ENCODE results near the gene MOB2. TPM values are rescaled to one million over a fixed set of nuclear protein-coding genes. Genes with fewer than 3 reads are reported as not detected.

Gene MOB2
- total RNA-seq, 2 donors from 2014 or later = 39.3 to 46.5 TPM

- Histone ChIP-seq H3K4me1 (replicated peaks) (peaks cover 10% of the 10 kb centered on the region), H3K36me3 (no peaks in the 10 kb centered on the region), H3K9me3 (no peaks in the 10 kb centered on the region), H3K4me3 (no peak overlapping the region), H3K27ac (peak overlapping the region in 1 of 2 donors; percentile 66), H3K27me3 (replicated peaks; ENCODE audit: insufficient read depth) (no peaks in the 10 kb centered on the region)
- no peak for DNase-seq (ENCODE audit: low spot score)
- TF ChIP-seq POLR2A (IDR thresholded peaks at IDR 0.05) (no peak), POLR2AphosphoS5 (IDR thresholded peaks at IDR 0.05) (no peak)
- TF ChIP-seq, protein P1, sequence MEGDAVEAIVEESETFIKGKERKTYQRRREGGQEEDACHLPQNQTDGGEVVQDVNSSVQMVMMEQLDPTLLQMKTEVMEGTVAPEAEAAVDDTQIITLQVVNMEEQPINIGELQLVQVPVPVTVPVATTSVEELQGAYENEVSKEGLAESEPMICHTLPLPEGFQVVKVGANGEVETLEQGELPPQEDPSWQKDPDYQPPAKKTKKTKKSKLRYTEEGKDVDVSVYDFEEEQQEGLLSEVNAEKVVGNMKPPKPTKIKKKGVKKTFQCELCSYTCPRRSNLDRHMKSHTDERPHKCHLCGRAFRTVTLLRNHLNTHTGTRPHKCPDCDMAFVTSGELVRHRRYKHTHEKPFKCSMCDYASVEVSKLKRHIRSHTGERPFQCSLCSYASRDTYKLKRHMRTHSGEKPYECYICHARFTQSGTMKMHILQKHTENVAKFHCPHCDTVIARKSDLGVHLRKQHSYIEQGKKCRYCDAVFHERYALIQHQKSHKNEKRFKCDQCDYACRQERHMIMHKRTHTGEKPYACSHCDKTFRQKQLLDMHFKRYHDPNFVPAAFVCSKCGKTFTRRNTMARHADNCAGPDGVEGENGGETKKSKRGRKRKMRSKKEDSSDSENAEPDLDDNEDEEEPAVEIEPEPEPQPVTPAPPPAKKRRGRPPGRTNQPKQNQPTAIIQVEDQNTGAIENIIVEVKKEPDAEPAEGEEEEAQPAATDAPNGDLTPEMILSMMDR (IDR thresholded peaks at IDR 0.05) = no peak
- intact Hi-C loops (cut with DNase I) = no loop called here
- WGBS = 88% methylated on average over 17 of the region's 17 CpGs
Observed at GRCh38 chr11:1484061-1484671, 2.4 kb downstream of the MOB2 start.

DNA sequence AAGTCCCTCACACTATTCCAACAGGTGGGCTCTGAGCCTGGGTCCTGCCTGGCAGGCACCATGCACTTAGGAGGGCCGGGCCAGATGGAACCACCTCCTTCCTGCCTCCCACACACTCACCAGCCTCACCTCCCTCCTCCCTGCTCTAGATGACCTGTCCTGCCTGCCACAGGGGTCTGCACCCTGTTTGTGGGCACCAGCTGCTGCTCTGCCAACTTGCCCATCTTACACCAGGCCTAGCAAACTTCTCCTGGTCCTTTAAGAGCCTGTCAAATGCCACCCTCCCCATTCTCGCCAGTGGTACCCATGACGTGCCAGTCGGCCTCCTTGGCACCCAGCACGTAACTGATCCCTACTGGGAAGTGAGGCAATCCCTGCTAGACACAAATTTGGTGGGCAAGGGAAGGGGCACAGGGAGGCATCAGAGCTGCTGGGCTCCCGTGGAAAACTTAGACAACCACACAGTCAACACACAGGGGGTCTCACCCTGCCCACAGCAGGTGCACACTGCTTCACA, 3.1 kb downstream of the MOB2 start:
- Histone ChIP-seq H3K4me3 (no peak overlapping the region), H3K36me3 (no peaks in the 10 kb centered on the region), H3K27me3 (replicated peaks; ENCODE audit: insufficient read depth) (no peaks in the 10 kb centered on the region), H3K4me1 (replicated peaks) (peaks cover 10% of the 10 kb centered on the region), H3K9me3 (no peaks in the 10 kb centered on the region), H3K27ac (peak overlapping the region; percentile 60 to 66)
- TF ChIP-seq POLR2AphosphoS5 (IDR thresholded peaks at IDR 0.05) (no peak), POLR2A (IDR thresholded peaks at IDR 0.05) (no peak)
- TF ChIP-seq, protein P1 (IDR thresholded peaks at IDR 0.05) = no peak
- intact Hi-C loops (cut with DNase I) = no loop called here
- WGBS = 33% methylated on average over 5 of the region's 6 CpGs
- no peak for DNase-seq (ENCODE audit: low spot score)

DNA sequence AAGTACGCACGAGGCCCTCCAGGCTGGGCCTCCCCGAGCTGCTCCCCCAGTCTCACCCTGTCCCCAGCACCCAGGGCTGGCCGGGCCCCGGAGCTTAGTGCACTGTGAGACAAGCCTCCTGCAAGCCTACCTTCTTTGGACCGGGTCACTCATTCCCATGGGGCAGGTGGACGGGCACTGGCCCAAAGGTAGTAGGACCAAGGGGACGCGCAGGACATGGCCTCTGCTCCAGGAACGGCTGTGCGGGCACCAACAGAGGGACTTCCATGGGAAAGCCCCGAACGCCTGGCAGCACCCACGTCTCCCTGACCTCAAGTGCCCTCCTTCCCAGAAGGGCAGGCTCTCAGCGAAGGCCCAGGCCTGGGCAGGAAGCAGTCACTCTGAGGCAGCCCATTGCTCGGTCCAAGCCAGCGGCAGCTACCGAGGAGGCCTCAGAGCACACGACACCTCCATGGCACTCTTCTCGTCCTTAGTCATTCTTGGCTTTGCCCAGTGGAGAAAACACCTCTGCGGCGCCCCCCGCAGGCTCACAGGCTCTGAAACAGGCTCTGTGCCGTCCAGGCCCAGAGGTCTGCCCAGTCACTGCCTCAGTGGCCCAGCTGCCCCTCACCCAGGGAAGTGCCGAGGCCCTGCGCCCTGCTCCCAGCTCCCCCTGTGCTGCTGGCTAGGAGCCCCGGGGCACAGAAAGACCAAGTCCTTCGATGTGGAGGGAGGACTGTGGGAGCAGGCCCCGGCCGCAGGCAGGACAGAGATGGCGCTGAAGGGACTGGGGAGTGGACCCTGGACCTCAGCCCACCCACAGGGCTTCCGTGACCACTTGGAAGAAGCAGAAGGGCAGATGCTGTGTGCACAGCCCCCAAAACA, 3.8 kb downstream of the MOB2 start:
- no peak for DNase-seq (ENCODE audit: low spot score)
- TF ChIP-seq, protein P1 (IDR thresholded peaks at IDR 0.05) = no peak
- TF ChIP-seq POLR2A (IDR thresholded peaks at IDR 0.05) (no peak), POLR2AphosphoS5 (IDR thresholded peaks at IDR 0.05) (no peak)
- H3K9me3 ChIP-seq = no peaks in the 10 kb centered on the region
- peak overlapping the region; percentile 60 to 66 for H3K27ac ChIP-seq
- 90% methylated on average over 32 of the region's 32 CpGs for WGBS
- no peak overlapping the region for H3K4me3 ChIP-seq
- H3K27me3 ChIP-seq (replicated peaks; ENCODE audit: insufficient read depth) = no peaks in the 10 kb centered on the region
- no peaks in the 10 kb centered on the region for H3K36me3 ChIP-seq
- intact Hi-C loops (cut with DNase I) = no loop called here
- H3K4me1 ChIP-seq (replicated peaks) = peaks cover 6% of the 10 kb centered on the region

DNA sequence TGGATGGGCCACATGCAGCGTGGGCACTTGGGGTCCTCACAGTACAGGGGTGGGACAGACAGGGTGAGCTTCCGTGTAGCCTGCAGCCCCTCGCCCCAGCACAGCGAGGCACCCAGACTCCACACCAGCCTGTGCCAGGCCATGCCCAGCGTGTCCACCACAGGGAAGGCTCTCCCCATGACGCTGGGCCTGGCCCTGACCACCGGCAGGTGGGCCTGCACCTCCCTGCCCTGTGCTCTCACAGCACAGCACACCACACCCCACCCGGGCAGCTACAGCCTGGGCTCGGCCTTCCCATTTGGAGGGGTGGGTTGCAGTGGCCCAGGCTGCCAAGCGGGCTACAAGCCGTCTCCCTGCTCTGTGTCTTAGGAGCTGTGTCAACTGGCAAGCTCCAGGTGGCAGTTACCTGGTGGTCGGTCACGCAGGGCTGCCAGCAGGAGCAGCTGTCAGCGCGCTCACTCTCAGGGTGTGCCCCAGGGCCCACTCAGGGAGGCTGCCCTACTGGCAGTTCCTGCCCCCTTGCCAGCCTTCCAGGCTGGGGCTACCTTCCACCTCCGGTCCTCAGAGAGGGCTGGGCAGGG, 4.6 kb downstream of the MOB2 start:
- Histone ChIP-seq H3K4me1 (replicated peaks) (peaks cover 6% of the 10 kb centered on the region), H3K36me3 (no peaks in the 10 kb centered on the region), H3K27me3 (replicated peaks; ENCODE audit: insufficient read depth) (no peaks in the 10 kb centered on the region), H3K9me3 (no peaks in the 10 kb centered on the region), H3K27ac (peak overlapping the region; percentile 60 to 66), H3K4me3 (no peak overlapping the region)
- no peak for DNase-seq (ENCODE audit: low spot score)
- 78% methylated on average over 7 of the region's 16 CpGs for WGBS
- intact Hi-C loops (cut with DNase I) = loop anchor here (2.0 kb wide), 1 partner anchor 21 kb away; no protein-coding TSS in a partner anchor
- TF ChIP-seq, protein P1 (IDR thresholded peaks at IDR 0.05) = no peak
- no peak for TF ChIP-seq POLR2AphosphoS5 (IDR thresholded peaks at IDR 0.05)
- no peak for TF ChIP-seq POLR2A (IDR thresholded peaks at IDR 0.05)

Measured in prostate gland (tissue), 2 donors.